NCI-H345 (cell line): ENCODE data around the gene TRIM10.

Experiments
- DNase-seq: peaks from one replicate; lab custom pipeline; 2025; lab: John Stamatoyannopoulos, UW

TRIM10 gene

GRCh38 chr6:30160785-30161531, at the start of gene TRIM10:
TRIM10 (minus strand) TSS chr6:30161211; CDS start chr6:30160858, 353 bp downstream.
- DNase-seq = no peak

- DNase-seq = no peak
These were observed 46.7 kb upstream of the TRIM10 start for GRCh38 chr6:30207619-30208295.

GRCh38 chr6:30206799-30207618, 46.0 kb upstream of the TRIM10 start:
- no peak for DNase-seq

- no peak for DNase-seq
These were observed 45.1 kb upstream of the TRIM10 start for GRCh38 chr6:30206152-30206551.

- no peak for DNase-seq
These were observed 43.1 kb upstream of the TRIM10 start for GRCh38 chr6:30204116-30204515.

- DNase-seq = no peak
These were observed 41.4 kb upstream of the TRIM10 start for GRCh38 chr6:30202366-30202765.

GRCh38 chr6:30200551-30201281, 39.7 kb upstream of the TRIM10 start:
- DNase-seq = no peak

GRCh38 chr6:30198166-30199084, 37.4 kb upstream of the TRIM10 start:
- DNase-seq = no peak

GRCh38 chr6:30196376-30196775, 35.4 kb upstream of the TRIM10 start:
- DNase-seq = no peak

- no peak for DNase-seq
These were observed 34.9 kb upstream of the TRIM10 start for GRCh38 chr6:30195951-30196350.

GRCh38 chr6:30194797-30195690, 34.0 kb upstream of the TRIM10 start:
- DNase-seq = no peak

GRCh38 chr6:30192076-30192475, 31.1 kb upstream of the TRIM10 start:
- no peak for DNase-seq

- no peak for DNase-seq
These were observed 27.5 kb upstream of the TRIM10 start for GRCh38 chr6:30188541-30188940.

GRCh38 chr6:30185846-30186484, 25.0 kb upstream of the TRIM10 start:
- DNase-seq = no peak

GRCh38 chr6:30184417-30185031, 23.5 kb upstream of the TRIM10 start:
- DNase-seq = no peak

GRCh38 chr6:30180145-30180544, 19.1 kb upstream of the TRIM10 start:
- no peak for DNase-seq

- DNase-seq = no peak
These were observed 17.8 kb upstream of the TRIM10 start for GRCh38 chr6:30178837-30179236.

- DNase-seq = no peak
These were observed 14.8 kb upstream of the TRIM10 start for GRCh38 chr6:30175765-30176164.

- DNase-seq = no peak
These were observed 11.7 kb upstream of the TRIM10 start for GRCh38 chr6:30172681-30173080.
